Stimulated activated CD8-positive, alpha-beta memory T cell treated with anti-CD3 and anti-CD28 coated beads, Interleukin-12 subunit alpha, Interleukin-12 subunit beta, amount 100 ng/mL, for 24 hours (primary cell): ENCODE data around the gene SYT15B.
"Not testable (repeated sequence)": the region's sequence is repeated elsewhere in the genome, so short reads cannot be mapped to it uniquely, and the experiment has no call there.

ENCODE experiments used
- DNase-seq: peaks from one replicate; pipeline ENCODE4 v3.0.0-alpha.2; 2020; ENCODE audit errors: extremely low read depth

SYT15B gene

GRCh38 chr10:47763554-47764175, at the start of gene SYT15B:
Gene SYT15B (minus strand): TSS chr10:47763592. CDS start chr10:47762640, 952 bp downstream.
- not testable (repeated sequence) for DNase-seq

- not testable (repeated sequence) for DNase-seq
Observed at GRCh38 chr10:47779590-47779989, 16.2 kb upstream of the SYT15B start.

- DNase-seq: not testable (repeated sequence)
Observed at GRCh38 chr10:47775361-47776231, 12.2 kb upstream of the SYT15B start.

- not testable (repeated sequence) for DNase-seq
Observed at GRCh38 chr10:47770745-47771144, 7.4 kb upstream of the SYT15B start.

- not testable (repeated sequence) for DNase-seq
Observed at GRCh38 chr10:47768578-47769115, 5.3 kb upstream of the SYT15B start.

GRCh38 chr10:47768085-47768484, 4.7 kb upstream of the SYT15B start:
- not testable (repeated sequence) for DNase-seq

GRCh38 chr10:47767236-47767635, 3.8 kb upstream of the SYT15B start:
- DNase-seq: not testable (repeated sequence)

GRCh38 chr10:47765232-47765631, 1.8 kb upstream of the SYT15B start:
- DNase-seq: not testable (repeated sequence)

GRCh38 chr10:47762674-47763553, 478 bp downstream of the SYT15B start:
- not testable (repeated sequence) for DNase-seq

- not testable (repeated sequence) for DNase-seq
Observed at GRCh38 chr10:47758855-47759254, 4.5 kb downstream of the SYT15B start.

GRCh38 chr10:47756169-47756568, 7.2 kb downstream of the SYT15B start:
- not testable (repeated sequence) for DNase-seq

- DNase-seq: not testable (repeated sequence)
Observed at GRCh38 chr10:47753871-47754270, 9.5 kb downstream of the SYT15B start.

- not testable (repeated sequence) for DNase-seq
Observed at GRCh38 chr10:47753176-47753575, 10.2 kb downstream of the SYT15B start.

- not testable (repeated sequence) for DNase-seq
Observed at GRCh38 chr10:47751821-47752220, 11.6 kb downstream of the SYT15B start.

GRCh38 chr10:47750360-47750759, 13.0 kb downstream of the SYT15B start:
- not testable (repeated sequence) for DNase-seq

- DNase-seq: not testable (repeated sequence)
Observed at GRCh38 chr10:47746780-47747376, 16.5 kb downstream of the SYT15B start.

GRCh38 chr10:47744881-47745280, 18.5 kb downstream of the SYT15B start:
- DNase-seq: not testable (repeated sequence)

- DNase-seq: not testable (repeated sequence)
Observed at GRCh38 chr10:47743611-47744550, 19.5 kb downstream of the SYT15B start.

GRCh38 chr10:47740868-47741267, 22.5 kb downstream of the SYT15B start:
- DNase-seq: not testable (repeated sequence)

GRCh38 chr10:47730911-47731310, 32.5 kb downstream of the SYT15B start:
- not testable (repeated sequence) for DNase-seq
